ENCODE data around the gene AUTS2.

DNA sequence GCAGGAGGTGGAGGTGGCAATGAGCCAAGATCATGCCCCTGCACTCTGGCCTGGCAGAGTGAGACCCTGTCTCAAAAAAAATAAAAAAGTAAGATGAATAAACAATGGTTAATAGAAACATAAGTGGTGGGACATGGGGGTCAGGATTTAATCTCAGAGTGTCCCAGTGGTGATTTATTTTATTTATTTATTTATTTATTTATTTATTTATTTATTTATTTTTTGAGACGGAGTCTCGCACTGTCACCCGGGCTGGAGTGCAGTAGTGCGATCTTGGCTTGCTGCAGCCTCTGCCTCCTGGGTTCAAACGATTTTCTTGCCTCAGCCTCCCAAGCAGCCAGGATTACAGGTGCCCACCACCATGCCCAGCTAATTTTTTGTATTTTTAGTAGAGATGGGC, 1051.0 kb downstream of the AUTS2 start:
- TF ChIP-seq POLR2A (IDR thresholded peaks at IDR 0.05) (no peak), POLR2AphosphoS5 (IDR thresholded peaks at IDR 0.05) (no peak)

Data from breast epithelium (tissue), 3 donors.